Measurements from ENCODE around the gene P2RX5.

The P2RX5 gene

GRCh38 chr17:3697103-3697476, 1.1 kb upstream of the P2RX5 start:
- Histone ChIP-seq H3K4me2 (no peak overlapping the region), H3K27ac (no peak overlapping the region), H3K36me3 (peaks cover 5% of the 10 kb centered on the region), H3K9ac (no peak overlapping the region), H3K9me3 (peaks cover 16% of the 10 kb centered on the region), H3K4me3 (no peak overlapping the region), H3K27me3 (0 out of 2 replicates have a peak, but pooled peaks cover 6% of the 10 kb centered on the region), H4K20me1 (peaks cover 19% of the 10 kb centered on the region), H3K4me1 (peaks cover 49% of the 10 kb centered on the region)
- TF ChIP-seq Cebpa-rat (IDR thresholded peaks at IDR 0.05) = no peak

- H3K4me1 ChIP-seq = peaks cover 66% of the 10 kb centered on the region
- H3K27ac ChIP-seq = peak overlapping the region; percentile 80
- H3K27me3 ChIP-seq = 0 out of 2 replicates have a peak, but pooled peaks cover 6% of the 10 kb centered on the region
- peaks cover 25% of the 10 kb centered on the region for H4K20me1 ChIP-seq
- no peak for TF ChIP-seq Cebpa-rat (IDR thresholded peaks at IDR 0.05)
- H3K4me3 ChIP-seq = peak overlapping the region; percentile 77
- H3K9me3 ChIP-seq = peaks cover 11% of the 10 kb centered on the region
- peaks cover 12% of the 10 kb centered on the region; the same call in 1 of the 2 replicates for H3K36me3 ChIP-seq
- peak overlapping the region; percentile 96 for H3K4me2 ChIP-seq
- peak overlapping the region; percentile 81 for H3K9ac ChIP-seq
These were observed 729 bp downstream of the P2RX5 start for GRCh38 chr17:3695129-3695722.

GRCh38 chr17:3693829-3694231, 2.1 kb downstream of the P2RX5 start:
- H3K4me2 ChIP-seq = peak overlapping the region; percentile 96

GRCh38 chr17:3693141-3693540, 2.8 kb downstream of the P2RX5 start:
- Histone ChIP-seq H3K27ac (no peak overlapping the region), H3K4me2 (peak overlapping the region; percentile 96), H3K4me1 (peaks cover 80% of the 10 kb centered on the region), H3K36me3 (peaks cover 21% of the 10 kb centered on the region; the same call in 1 of the 2 replicates), H3K27me3 (0 out of 2 replicates have a peak, but pooled peaks cover 6% of the 10 kb centered on the region), H3K4me3 (no peak overlapping the region), H4K20me1 (peaks cover 25% of the 10 kb centered on the region), H3K9me3 (peaks cover 6% of the 10 kb centered on the region), H3K9ac (no peak overlapping the region)
- TF ChIP-seq Cebpa-rat (IDR thresholded peaks at IDR 0.05) = no peak

More at GRCh38 chr17:3693829-3694231, 2.1 kb downstream of the P2RX5 start:
- peaks cover 11% of the 10 kb centered on the region for H3K9me3 ChIP-seq
- no peak overlapping the region for H3K27ac ChIP-seq
- 0 out of 2 replicates have a peak, but pooled peaks cover 6% of the 10 kb centered on the region for H3K27me3 ChIP-seq
- peaks cover 25% of the 10 kb centered on the region for H4K20me1 ChIP-seq
- no peak overlapping the region for H3K9ac ChIP-seq
- H3K4me1 ChIP-seq = peaks cover 73% of the 10 kb centered on the region
- no peak overlapping the region for H3K4me3 ChIP-seq
- TF ChIP-seq Cebpa-rat (IDR thresholded peaks at IDR 0.05) = no peak
- peaks cover 21% of the 10 kb centered on the region; the same call in 1 of the 2 replicates for H3K36me3 ChIP-seq

- Histone ChIP-seq H3K27ac (no peak overlapping the region), H3K36me3 (peaks cover 21% of the 10 kb centered on the region; the same call in 1 of the 2 replicates), H3K9me3 (no peaks in the 10 kb centered on the region), H3K27me3 (0 out of 2 replicates have a peak, but pooled peaks cover 6% of the 10 kb centered on the region), H4K20me1 (peaks cover 25% of the 10 kb centered on the region), H3K4me1 (peaks cover 83% of the 10 kb centered on the region), H3K4me2 (peak overlapping the region; percentile 96), H3K9ac (no peak overlapping the region), H3K4me3 (no peak overlapping the region)
- TF ChIP-seq Cebpa-rat (IDR thresholded peaks at IDR 0.05) = no peak
These were observed 3.6 kb downstream of the P2RX5 start for GRCh38 chr17:3692346-3692745.

GRCh38 chr17:3691617-3692067, 4.3 kb downstream of the P2RX5 start:
- H3K27ac ChIP-seq = no peak overlapping the region
- H3K4me3 ChIP-seq = no peak overlapping the region
- H3K9me3 ChIP-seq = no peaks in the 10 kb centered on the region
- no peak overlapping the region for H3K9ac ChIP-seq
- peaks cover 25% of the 10 kb centered on the region for H4K20me1 ChIP-seq
- peak overlapping the region; percentile 94; the same call in 1 of the 2 replicates for H3K4me2 ChIP-seq
- peaks cover 81% of the 10 kb centered on the region for H3K4me1 ChIP-seq
- H3K36me3 ChIP-seq = peaks cover 21% of the 10 kb centered on the region; the same call in 1 of the 2 replicates
- TF ChIP-seq Cebpa-rat (IDR thresholded peaks at IDR 0.05) = no peak
- H3K27me3 ChIP-seq = 0 out of 2 replicates have a peak, but pooled peaks cover 6% of the 10 kb centered on the region

GRCh38 chr17:3690094-3690715, 5.8 kb downstream of the P2RX5 start:
- TF ChIP-seq Cebpa-rat (IDR thresholded peaks at IDR 0.05) = no peak
- H3K27me3 ChIP-seq = 0 out of 2 replicates have a peak, but pooled peaks cover 6% of the 10 kb centered on the region
- peak overlapping the region; percentile 22; the same call in 1 of the 2 replicates for H3K27ac ChIP-seq
- H3K36me3 ChIP-seq = peaks cover 21% of the 10 kb centered on the region; the same call in 1 of the 2 replicates
- H3K9me3 ChIP-seq = no peaks in the 10 kb centered on the region
- H3K9ac ChIP-seq = no peak overlapping the region
- peaks cover 25% of the 10 kb centered on the region for H4K20me1 ChIP-seq
- H3K4me2 ChIP-seq = peak overlapping the region; percentile 94
- H3K4me3 ChIP-seq = no peak overlapping the region
- peaks cover 73% of the 10 kb centered on the region for H3K4me1 ChIP-seq

- H4K20me1 ChIP-seq = peaks cover 20% of the 10 kb centered on the region
- H3K4me3 ChIP-seq = no peak overlapping the region
- TF ChIP-seq Cebpa-rat (IDR thresholded peaks at IDR 0.05) = no peak
- peak overlapping the region; percentile 90; the same call in 1 of the 2 replicates for H3K27ac ChIP-seq
- no peak overlapping the region for H3K9ac ChIP-seq
- H3K27me3 ChIP-seq = no peaks in the 10 kb centered on the region
- H3K4me1 ChIP-seq = peaks cover 73% of the 10 kb centered on the region
- H3K9me3 ChIP-seq = no peaks in the 10 kb centered on the region
- peaks cover 21% of the 10 kb centered on the region; the same call in 1 of the 2 replicates for H3K36me3 ChIP-seq
- H3K4me2 ChIP-seq = peak overlapping the region; percentile 94
These were observed 6.5 kb downstream of the P2RX5 start for GRCh38 chr17:3689262-3690093.

GRCh38 chr17:3688852-3689261, 7.1 kb downstream of the P2RX5 start:
- H3K9me3 ChIP-seq = no peaks in the 10 kb centered on the region
- H3K9ac ChIP-seq = peak overlapping the region; percentile 75
- no peak for TF ChIP-seq Cebpa-rat (IDR thresholded peaks at IDR 0.05)
- H3K4me3 ChIP-seq = peak overlapping the region; percentile 55; the same call in 1 of the 2 replicates
- H3K36me3 ChIP-seq = peaks cover 21% of the 10 kb centered on the region; the same call in 1 of the 2 replicates
- peak overlapping the region; percentile 94 for H3K4me2 ChIP-seq
- no peaks in the 10 kb centered on the region for H3K27me3 ChIP-seq
- H3K27ac ChIP-seq = peak overlapping the region; percentile 90
- peaks cover 20% of the 10 kb centered on the region for H4K20me1 ChIP-seq
- H3K4me1 ChIP-seq = peaks cover 73% of the 10 kb centered on the region

Data from BLaER1 (cell line).